Activated CD4-positive, alpha-beta T cell treated with anti-CD3 and anti-CD28 coated beads, Interleukin-2, amount 50 U/mL, for 24 hours (primary cell): Measurements from ENCODE around the gene EIPR1.

Experiments
- DNase-seq, 2 donors: peaks; one replicate each; pipeline ENCODE4 v3.0.0-alpha.2; 2020; ENCODE audit warnings: low read depth in 1 of 2, low spot score in 1 of 2

Gene EIPR1

DNA sequence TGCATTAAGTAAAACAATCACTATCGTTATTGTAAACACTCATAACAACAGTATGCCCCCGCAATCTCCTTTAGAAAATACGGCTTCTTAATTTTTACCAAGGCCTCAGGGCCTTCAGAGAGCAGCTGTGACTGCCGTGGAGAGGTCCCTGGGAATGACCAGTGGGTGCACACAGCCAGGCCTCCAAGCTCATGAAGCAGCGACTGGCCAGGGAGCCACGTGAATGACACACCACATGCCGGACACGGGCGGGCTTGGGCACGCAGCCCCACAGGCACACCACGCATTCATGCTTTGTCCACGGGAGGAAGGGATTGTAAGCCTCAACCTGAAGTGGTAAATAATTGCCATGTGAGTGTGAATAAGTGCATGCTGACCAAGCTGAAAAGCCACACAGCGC, 121.0 kb downstream of the EIPR1 start:
- DNase-seq = no peak

DNA sequence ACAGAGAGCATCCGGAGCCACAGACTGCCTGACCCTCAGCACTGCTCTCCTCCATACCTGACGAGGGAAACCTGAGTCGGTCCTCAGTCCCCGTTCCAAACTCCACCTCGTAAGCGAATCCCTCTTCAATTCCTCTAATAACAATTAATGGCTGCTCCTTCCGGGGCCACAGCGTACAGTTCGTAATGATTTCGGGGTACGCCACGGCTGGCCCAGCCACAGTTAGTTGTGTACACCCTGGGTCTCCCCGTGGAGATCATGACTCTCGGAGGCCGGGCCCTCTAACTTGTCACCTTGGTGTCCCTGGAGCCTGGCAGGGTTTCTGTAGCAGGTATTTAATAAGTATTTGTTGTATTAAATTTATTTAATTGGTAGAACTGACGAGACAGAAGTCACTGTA, 121.5 kb downstream of the EIPR1 start:
- no peak for DNase-seq

DNA sequence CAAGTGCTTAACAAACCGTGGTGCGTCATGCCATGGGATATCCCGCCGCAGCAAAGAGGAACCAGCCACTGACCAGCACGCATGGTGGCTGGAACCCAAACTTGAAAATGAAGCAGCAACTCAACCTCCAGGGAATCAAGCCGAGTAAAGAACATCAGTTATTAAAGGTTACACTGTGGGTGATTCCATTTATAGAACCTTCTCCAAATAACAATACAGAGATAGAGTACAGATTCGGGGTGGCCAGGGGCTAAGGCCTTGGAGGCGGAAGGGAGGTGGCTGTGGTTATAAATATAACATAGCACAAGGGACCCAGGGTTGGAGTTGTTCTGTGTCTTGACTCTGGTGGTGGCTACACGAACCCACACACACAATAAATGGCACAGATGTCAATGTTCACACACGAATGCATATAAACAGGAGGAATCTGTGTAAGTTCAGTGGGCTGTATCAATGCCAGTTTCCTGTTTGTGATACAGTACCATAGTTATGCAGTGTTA, 123.1 kb downstream of the EIPR1 start:
- no peak for DNase-seq

DNA sequence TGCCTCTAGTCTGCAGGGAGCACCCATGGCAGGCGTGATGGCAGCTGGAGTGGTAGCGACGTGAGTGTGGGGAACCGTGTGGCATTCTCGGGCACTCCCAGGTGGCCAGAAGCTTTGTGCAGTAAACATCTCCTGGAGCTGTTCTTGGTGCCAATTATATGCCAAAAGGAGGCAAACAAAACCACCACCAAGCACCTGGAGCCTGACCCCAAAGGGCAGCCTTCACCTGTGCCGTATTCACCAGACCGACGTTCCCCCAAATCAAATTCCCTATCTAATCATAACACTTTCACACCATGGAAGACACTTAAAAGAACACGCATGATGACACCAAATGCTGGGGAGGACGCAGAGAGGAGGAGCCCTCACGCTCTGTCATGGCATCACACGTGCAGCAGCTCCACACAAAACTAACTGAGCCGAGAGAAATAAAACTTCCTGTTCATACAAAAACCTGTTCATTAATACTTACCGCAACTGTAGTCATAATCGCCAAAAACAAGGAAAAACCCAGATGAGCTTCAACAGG, 123.6 kb downstream of the EIPR1 start:
- DNase-seq = no peak

DNA sequence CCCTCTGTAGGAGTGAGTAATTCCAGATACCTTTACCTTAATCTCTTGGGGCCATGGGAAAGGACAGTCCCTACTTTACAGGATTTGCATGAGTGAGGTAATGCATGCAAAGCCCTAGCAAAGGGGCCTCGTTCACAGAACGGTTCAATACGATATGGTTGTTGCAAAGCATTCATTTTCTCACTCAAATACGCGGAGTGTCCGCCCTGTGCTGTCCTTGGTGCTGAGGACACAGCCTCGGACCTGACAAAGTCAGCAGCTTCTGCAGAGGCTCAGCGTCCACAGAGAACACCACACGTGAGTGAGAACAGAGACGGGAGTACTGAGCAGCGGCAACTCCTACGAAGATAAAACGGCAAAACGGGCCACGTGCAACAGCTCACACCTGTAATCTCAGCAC, 125.7 kb downstream of the EIPR1 start:
- DNase-seq = no peak

DNA sequence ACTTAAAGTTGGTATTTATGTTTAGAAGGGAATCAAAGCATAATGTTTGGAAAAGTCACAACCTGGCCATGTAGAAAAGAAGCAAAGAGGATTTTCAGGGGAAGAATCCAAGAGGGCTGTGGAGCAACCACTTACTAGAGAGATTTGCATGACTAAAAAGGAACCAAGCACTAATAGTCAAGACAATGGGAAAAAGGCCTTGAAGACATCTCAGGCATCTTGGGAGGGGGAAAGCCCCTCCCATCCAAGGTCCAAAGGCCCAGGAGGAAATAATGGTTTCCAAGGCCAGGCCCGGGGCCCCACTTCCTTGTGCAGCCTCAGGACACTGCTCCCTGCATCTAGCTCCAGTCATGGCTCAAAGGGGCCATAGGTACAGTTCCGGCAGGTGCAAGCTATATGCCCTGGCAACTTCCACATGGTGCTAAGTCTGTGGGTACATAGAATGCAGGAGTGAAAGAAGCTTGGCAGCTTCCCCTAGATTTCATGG, 128.1 kb downstream of the EIPR1 start:
- DNase-seq = no peak

DNA sequence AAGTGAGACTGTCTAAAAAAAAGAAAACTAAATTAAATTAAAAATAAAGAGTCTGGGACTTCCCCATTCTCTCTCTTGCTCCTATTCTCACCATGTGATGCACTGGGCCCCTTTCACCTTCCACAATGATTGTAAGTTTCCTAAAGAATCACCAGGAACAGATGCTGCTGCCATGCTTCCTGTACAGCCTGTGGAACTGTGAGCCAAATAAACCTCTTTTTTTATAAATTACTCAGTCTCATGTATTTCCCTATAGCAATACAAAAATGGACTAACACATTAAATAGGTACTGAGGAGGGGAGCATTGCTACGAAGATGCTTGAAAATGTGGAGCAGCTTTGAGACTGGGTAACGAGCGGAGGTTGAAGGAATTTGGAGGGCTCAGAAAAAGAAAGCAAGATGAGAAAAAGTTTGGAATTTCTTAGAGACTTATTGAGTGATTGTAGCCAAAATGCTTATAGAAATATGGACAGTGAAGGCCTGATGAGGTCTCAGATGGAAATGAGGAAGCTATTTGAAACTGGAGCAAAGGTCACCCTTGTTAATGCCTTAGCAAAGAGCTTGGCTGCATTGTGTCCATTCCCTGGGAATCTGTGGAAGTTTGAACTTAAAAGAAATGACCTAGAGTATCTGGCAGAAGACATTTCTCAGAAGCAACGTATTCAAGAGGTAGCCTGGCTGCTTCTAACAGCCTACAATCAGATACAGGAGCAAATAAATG, 128.7 kb downstream of the EIPR1 start:
- DNase-seq = no peak

DNA sequence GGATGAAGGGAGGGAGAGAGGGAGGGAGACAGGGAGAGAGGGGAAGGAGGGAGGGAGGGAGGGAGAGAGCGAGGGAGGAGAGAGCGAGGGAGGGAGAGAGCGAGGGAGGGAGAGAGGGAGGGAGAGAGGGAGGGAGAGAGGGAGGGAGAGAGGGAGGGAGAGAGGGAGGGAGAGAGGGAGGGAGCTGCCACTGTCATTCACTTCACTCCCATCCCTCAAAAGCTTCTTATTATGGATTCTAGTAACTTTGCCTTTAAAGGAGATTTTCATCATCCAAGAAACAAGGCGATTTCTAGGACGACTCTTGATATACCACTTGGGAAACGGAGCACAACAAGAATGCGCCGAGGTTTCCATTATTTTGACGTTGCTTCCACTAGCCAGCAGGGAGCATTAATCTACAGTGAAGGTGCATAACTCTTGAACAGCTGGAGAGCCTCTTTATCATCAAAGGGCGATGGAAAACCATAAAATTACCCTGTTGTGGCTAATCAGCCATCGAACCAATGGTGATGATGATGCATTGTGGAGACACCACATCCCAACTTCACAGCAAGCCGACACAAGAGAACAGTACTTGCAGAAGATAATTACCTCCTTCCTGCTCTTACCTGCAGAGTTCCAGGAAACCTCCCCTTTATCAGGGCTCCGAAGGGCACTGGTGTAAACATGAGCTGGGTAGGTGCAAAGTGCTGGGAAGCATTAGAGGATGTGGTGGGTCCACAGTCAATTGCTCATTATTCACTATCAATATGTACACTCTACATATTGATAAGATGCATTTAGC, 130.5 kb downstream of the EIPR1 start:
- DNase-seq = no peak

DNA sequence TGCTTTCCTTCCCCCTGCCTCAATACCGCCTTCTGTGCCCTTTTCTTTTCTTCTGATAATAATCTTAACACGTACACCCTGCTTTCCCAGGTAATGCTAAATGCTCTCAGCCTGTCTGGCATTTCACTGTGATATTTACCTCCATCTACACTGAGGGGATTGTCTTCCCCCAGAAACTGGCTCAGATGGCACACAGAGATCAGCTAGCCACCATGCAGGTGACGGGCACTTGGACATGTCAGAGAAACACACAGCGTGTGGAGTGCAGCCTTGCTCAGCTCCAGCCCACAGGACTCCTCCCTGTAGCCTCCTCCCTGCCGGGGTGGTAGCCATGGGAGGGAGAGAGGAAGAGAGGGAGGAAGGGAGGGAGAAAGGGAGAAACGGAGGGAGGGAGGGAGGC, 131.2 kb downstream of the EIPR1 start:
- DNase-seq = no peak

DNA sequence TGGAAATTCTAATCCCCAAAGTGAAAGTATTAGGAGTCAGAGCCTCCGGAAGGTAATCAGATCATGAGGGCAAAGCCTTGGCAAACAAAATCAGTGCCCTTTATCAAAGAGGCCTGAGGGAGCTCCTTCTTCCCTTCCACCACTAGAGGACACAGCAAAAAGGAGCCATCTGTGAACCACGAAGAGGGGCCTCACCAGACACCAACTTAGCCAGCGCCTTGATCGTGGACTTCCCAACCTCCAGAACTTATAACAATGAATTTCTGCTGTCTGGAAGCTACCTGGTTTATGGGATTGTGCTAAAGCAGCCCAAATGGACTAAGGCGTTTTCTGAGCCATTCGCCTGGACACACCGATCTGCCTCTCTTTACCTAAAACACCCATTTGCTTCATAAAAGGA, 133.1 kb downstream of the EIPR1 start:
- no peak for DNase-seq

DNA sequence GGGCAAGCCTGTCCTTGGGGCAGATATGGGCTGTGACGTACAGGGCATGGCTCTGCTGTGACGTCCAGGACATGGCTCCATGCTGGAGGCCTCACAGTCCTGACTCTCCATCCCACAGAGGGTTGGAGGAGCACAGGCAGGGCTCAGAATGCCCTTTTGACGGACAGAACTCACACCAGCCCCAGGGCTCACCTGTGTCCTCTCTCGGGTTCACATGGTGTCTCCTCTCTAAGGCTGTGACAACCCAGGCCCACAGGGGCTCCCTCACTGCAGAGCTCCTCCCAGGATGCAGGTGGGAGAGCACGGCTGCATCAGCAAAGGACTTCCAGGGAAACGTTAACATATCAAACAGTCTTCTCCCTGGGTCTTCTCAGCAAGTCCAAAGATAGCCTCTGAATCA, 133.8 kb downstream of the EIPR1 start:
- DNase-seq = no peak

DNA sequence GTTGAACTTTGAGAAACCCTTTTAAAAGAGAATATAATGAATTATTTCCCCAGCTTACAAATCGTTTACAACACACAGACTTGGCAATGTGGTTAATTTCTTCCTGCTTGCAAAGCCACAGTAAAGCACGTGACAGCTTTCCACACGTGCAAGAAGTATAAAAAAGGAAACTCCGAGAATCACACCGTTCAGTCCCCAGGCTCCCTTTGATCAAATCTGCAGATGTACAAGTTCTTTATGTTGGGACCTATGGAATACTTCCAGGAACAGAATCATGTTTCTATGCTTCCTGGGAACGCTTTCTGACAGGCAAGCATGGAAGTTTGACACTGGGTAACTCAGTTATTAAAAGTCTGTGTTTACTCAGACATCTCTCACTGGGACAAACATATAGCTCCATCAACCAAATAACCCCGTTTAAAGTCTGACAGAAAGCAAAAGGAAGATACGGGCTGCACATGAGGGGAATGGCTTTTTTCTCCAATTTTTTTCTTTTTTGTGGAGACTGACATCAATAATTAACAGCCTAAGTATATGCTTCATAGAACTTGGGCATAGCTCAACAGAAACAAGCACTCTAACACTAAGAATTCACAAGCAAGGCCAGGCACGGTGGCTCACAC, 134.8 kb downstream of the EIPR1 start:
- peak in 1 of 2 donors; percentile 24 for DNase-seq

DNA sequence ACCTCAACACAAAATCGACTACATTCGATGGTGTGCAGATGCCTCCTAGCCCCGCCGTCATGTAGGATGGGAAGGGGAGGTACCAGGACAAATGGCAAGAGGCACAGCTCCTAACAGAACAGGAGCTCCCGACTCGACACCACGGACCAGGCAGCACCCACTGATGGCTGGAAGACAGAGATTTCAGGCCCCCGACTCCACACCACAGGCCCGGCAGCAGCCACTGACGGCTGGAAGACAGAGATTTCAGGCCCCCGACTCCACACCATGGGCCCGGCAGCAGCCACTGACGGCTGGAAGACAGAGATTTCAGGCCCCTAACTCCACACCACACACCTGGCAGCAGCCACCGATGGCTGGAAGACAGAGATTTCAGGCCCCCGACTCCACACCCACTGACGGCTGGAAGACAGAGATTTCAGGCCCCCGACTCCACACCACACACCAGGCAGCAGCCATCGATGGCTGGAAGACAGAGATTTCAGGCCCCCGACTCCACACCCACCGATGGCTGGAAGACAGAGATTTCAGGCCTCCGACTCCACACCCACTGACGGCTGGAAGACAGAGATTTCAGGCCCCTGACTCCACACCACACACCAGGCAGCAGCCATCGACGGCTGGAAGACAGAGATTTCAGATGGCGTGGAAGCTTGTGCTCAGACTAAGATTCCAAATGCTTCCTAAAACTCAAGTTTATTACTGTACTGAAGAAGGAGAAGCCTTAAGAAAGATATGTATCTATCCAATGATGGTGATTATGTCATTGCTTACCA, 135.5 kb downstream of the EIPR1 start:
- DNase-seq = no peak

DNA sequence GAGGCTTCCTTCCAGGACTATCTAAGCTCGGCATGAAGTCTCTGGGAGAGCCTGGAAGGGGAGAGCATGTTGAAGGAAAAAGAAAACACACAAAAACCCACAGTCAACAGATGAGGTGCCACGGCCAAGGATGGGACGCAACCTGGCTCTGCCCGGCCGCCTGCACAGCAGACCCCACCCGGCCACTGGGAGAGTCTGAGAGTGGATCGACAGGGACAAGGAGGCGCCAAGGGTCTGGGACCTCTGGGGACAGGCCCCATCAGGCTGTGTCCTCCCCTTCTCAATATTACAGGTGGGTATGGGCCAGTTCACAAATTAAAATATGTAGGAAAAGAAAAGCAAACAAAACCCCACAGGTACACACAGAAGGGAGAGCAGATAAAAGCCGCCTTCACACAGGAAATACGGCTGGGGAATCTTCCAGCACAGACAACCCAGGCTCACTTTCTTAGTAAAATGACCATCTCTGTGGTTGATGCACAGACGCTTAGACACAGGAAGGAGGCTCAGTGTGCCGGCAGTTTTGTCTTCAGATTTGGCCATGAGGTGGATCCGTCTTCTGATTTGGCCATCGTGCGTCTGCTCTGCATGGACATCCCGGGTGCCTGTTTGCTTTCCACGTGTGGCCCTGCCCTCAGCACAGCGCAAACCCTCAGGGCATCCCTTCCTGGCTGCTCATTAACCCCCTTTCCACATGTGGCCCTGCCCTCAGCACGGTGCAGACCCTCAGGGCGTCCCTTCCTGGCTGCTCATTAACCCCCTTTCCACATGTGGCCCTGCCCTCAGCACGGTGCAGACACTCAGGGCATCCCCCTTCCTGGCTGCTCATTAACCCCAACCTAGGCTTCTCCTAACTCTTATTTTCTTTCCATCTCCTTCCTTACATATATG, 138.4 kb downstream of the EIPR1 start:
- DNase-seq = no peak

DNA sequence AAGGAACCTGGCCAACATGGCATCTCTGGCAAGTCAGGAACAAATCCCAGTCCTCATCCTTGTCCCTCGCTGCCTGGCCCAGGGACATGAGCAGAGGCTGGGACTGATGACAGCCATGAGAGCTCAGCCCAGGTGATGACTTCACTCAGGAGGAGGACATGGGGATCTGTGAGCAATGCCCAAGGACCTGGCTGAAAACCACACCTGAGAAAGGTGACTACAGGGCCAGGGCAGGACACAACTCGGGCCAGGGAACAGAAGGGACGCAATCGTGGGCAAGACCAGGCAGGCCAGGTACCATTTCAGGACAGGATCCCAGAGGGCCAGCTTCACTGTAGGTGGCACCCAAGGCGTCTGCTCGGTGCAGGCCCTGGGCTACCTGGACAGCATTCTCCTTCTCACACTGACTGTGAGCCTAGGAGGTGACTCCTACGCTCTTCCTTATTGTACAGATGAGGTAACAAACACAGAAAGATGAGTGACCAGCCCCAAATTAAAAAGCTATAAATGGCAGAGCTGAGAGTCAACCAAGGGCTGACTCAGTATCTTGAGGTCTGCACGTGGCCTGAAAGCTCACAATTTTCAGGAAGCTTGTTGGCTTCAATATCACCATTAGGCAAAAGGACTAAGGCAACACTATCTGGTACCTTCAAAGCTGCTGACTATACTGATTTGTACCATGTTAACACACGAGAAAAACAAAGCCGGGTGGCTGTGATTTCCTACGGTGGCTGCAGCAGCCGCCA, 141.1 kb downstream of the EIPR1 start:
- DNase-seq = no peak

DNA sequence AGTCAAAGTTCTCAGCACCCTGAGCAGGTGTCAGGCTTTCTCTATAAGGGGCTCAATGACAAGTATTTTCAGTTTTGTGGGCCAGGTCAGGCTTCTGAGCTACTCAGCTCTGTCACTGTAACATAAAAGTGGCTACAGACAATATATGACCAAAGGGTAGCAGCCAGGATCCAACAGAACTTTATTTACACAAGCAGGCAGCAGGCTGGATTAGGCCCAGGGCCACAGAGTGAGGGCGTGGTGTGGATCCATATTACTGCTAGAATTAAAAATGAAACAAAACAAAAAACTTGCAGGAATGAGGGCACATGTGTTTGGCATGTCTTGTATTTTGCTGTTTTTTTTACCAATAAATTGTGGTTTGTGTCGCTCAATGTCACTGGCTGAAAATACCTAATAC, 143.7 kb downstream of the EIPR1 start:
- DNase-seq = no peak

DNA sequence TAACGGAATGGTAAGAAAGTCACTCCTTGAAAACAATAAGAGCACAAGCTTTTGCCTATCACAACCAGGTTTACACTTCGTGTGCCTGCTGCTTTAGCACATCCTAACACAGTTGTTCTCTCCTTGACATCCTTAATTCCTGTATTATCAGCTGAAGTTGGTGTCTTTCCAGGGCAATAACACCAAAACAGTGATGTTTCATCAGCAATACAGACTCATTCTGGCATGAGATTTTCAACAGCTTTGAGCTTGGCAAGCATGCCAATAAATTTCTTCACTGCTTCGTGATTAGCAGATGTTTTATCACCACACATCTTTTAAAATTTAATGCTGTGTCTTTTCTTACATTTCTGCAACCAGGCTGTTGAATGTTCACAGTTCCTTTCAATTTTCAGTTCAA, 148.4 kb downstream of the EIPR1 start:
- no peak for DNase-seq

DNA sequence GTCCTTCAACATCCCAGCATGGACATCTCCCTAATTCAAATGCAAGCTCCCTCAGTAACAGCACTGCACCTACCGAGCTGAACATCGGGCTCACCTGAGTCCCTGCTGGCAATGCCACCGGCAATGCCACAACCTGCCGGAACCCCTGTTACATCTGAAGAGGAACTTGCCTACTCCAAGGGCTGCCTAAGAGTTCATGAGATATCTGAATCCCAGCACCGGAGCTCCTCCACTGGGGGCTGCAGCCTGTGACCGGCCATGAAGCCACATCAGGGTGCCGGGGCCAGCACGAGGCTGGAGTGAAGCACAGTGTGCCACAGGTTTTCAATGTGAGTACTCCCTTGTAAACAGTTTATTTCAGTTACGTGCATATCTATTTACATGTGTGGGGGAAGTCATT, 152.9 kb downstream of the EIPR1 start:
- DNase-seq = no peak
